H1 (cell line): Measurements from ENCODE around the gene LAMC1. TPM values are rescaled to one million over a fixed set of nuclear protein-coding genes. Genes with fewer than 3 reads are reported as not detected.
A peak's percentile ranks its signal among the peaks of the same experiment; 100 is the strongest.

ENCODE experiments used
- CTCF ChIA-PET: fragments of 300-600 bp; sonication (Branson Sonifier 250); formaldehyde crosslinking; loops from one replicate; lab custom pipeline; 2021; ENCODE audit not compliant: partially characterized antibody; lab: Charles Lee
- POLR2A ChIA-PET: fragments of 300-600 bp; sonication (Branson Sonifier 250); formaldehyde crosslinking; loops from one replicate; lab custom pipeline; 2021; ENCODE audit warnings: inconsistent platforms; ENCODE audit not compliant: partially characterized antibody; lab: Charles Lee
- DNase-seq, 2 experiments: peaks; one replicate each; pipeline versions ENCODE4 v3.0.0 to v3.0.0-alpha.2; 2010 to 2022; ENCODE audit warnings: low spot score in 2 of 2, low read depth in 1 of 2, mixed read lengths in 1 of 2
- FAIRE-seq: peaks from 2 replicates; lab custom pipeline; 2011; peaks lifted over from hg19 to GRCh38; lab: Jason Lieb, UNC
- H2AFZ ChIP-seq: 2 replicates; pipeline ENCODE4 v1.8.1; 2012; ENCODE audit warnings: low read length, inconsistent platforms
- H2AK5ac ChIP-seq: 2 replicates; pipeline ENCODE4 v1.6.1; 2013; ENCODE audit warnings: low read depth, low read length
- H2BK120ac ChIP-seq: replicated peaks from 2 replicates; pipeline ENCODE3; 2013; ENCODE audit warnings: low read depth, low read length, inconsistent platforms
- H2BK12ac ChIP-seq: 2 replicates; pipeline ENCODE4 v1.6.1; 2013; ENCODE audit warnings: low read depth, low read length
- H2BK15ac ChIP-seq: 2 replicates; pipeline ENCODE4 v1.6.1; 2013; ENCODE audit warnings: low read length
- H2BK20ac ChIP-seq: 2 replicates; pipeline ENCODE4 v1.6.1; 2013; ENCODE audit warnings: low read length
- H2BK5ac ChIP-seq: 2 replicates; pipeline ENCODE4 v1.6.1; 2013; ENCODE audit warnings: low read depth, low read length
- H3K14ac ChIP-seq: 2 replicates; pipeline ENCODE4 v1.6.1; 2013; ENCODE audit warnings: inconsistent platforms; ENCODE audit not compliant: insufficient read length
- H3K18ac ChIP-seq: 2 replicates; pipeline ENCODE4 v1.6.1; 2013; ENCODE audit warnings: low read length; ENCODE audit errors: extremely low read depth
- H3K23ac ChIP-seq: 2 replicates; pipeline ENCODE4 v1.6.1; 2013; ENCODE audit warnings: inconsistent platforms; ENCODE audit not compliant: insufficient read length
- H3K23me2 ChIP-seq: 2 replicates; pipeline ENCODE4 v1.6.1; 2013; ENCODE audit warnings: low read depth, low read length
- H3K27ac ChIP-seq: 2 replicates; pipeline ENCODE4 v1.6.1; 2011; ENCODE audit warnings: low read depth, low read length, inconsistent platforms
- H3K27me3 ChIP-seq, 4 experiments: replicated peaks in 1 of 4; 1 replicate in 1 of 4; 2 replicates in 3 of 4; pipeline versions ENCODE4 v1.6.1 to v1.8.1; 2011 to 2013; ENCODE audit warnings: low read length in 3 of 4, mild to moderate bottlenecking in 3 of 4, inconsistent platforms in 2 of 4, mixed read lengths in 2 of 4, moderate library complexity in 1 of 4; ENCODE audit not compliant: control insufficient read depth in 3 of 4, insufficient read depth in 3 of 4; ENCODE audit errors: extremely low read depth in 1 of 4
- H3K36me3 ChIP-seq, 4 experiments: 2 replicates each; pipeline versions ENCODE4 v1.6.1 to v1.8.1; 2011 to 2013; ENCODE audit warnings: mild to moderate bottlenecking in 4 of 4, low read length in 3 of 4, moderate library complexity in 2 of 4, control low read depth in 1 of 4, inconsistent platforms in 1 of 4; ENCODE audit not compliant: insufficient read depth in 4 of 4, control insufficient read depth in 2 of 4
- H3K4ac ChIP-seq: replicated peaks from 2 replicates; pipeline ENCODE3; 2013; ENCODE audit warnings: low read length, low read depth, mixed read lengths, inconsistent platforms; ENCODE audit not compliant: insufficient read length
- H3K4me1 ChIP-seq, 4 experiments: replicated peaks in 1 of 4; 1 replicate in 1 of 4; 2 replicates in 3 of 4; pipeline versions ENCODE4 v1.6.1 to v1.8.1; 2011 to 2013; ENCODE audit warnings: low read length in 3 of 4, inconsistent platforms in 2 of 4, mixed read lengths in 1 of 4; ENCODE audit not compliant: insufficient read depth in 4 of 4, control insufficient read depth in 3 of 4
- H3K4me2 ChIP-seq, 2 experiments: 2 replicates each; pipeline versions ENCODE4 v1.6.1 to v1.8.1; 2011 to 2013; ENCODE audit warnings: low read depth in 2 of 2, low read length in 2 of 2, control low read depth in 1 of 2, inconsistent platforms in 1 of 2, mild to moderate bottlenecking in 1 of 2; ENCODE audit not compliant: insufficient read depth in 1 of 2
- H3K4me3 ChIP-seq, 4 experiments: fragments of 200-600, 300-600 bp in 1 of 4; sonication (generic), shearing (Covaris generic), sonication (Bioruptor Twin) in 1 of 4; 2 replicates each; pipeline versions ENCODE4 v1.5.1 to v1.8.1; 2011 to 2016; ENCODE audit warnings: low read length in 4 of 4, low read depth in 3 of 4, control low read depth in 2 of 4, inconsistent platforms in 2 of 4, mild to moderate bottlenecking in 2 of 4, mixed read lengths in 1 of 4, moderate library complexity in 1 of 4; ENCODE audit not compliant: insufficient read depth in 2 of 4; ENCODE audit errors: extremely low read depth in 1 of 4
- H3K56ac ChIP-seq: replicated peaks from 2 replicates; pipeline ENCODE3; 2013; ENCODE audit warnings: low read depth, mild to moderate bottlenecking, mixed read lengths, low read length, inconsistent platforms; ENCODE audit not compliant: insufficient read length
- H3K79me1 ChIP-seq: 2 replicates; pipeline ENCODE4 v1.6.1; 2013; ENCODE audit warnings: low read depth, low read length, control low read depth
- H3K79me2 ChIP-seq, 2 experiments: 2 replicates each; pipeline versions ENCODE4 v1.6.1 to v1.8.1; 2012 to 2013; ENCODE audit warnings: low read length in 2 of 2, mild to moderate bottlenecking in 2 of 2, inconsistent platforms in 1 of 2; ENCODE audit not compliant: insufficient read depth in 2 of 2, control insufficient read depth in 1 of 2
- H3K9ac ChIP-seq, 4 experiments: replicated peaks in 1 of 4; 1 replicate in 1 of 4; 2 replicates in 3 of 4; pipeline versions ENCODE4 v1.6.1 to v1.8.1; 2011 to 2013; ENCODE audit warnings: low read depth in 3 of 4, low read length in 3 of 4, control low read depth in 2 of 4, mild to moderate bottlenecking in 2 of 4, moderate library complexity in 2 of 4, inconsistent platforms in 1 of 4; ENCODE audit errors: extremely low read depth in 1 of 4
- H3K9me3 ChIP-seq, 2 experiments: 2 replicates each; pipeline versions ENCODE4 v1.6.1 to v1.8.1; 2012 to 2013; ENCODE audit warnings: mild to moderate bottlenecking in 2 of 2, moderate library complexity in 2 of 2, control low read depth in 1 of 2, inconsistent platforms in 1 of 2, low read depth in 1 of 2, low read length in 1 of 2, mixed read lengths in 1 of 2; ENCODE audit not compliant: insufficient read depth in 2 of 2
- H4K20me1 ChIP-seq, 2 experiments: replicated peaks in 1 of 2; 2 replicates each; pipeline versions ENCODE3 to v1.8.1; 2011 to 2013; ENCODE audit warnings: inconsistent platforms in 2 of 2, low read length in 2 of 2, mild to moderate bottlenecking in 1 of 2; ENCODE audit not compliant: insufficient read depth in 2 of 2, control insufficient read depth in 1 of 2
- H4K5ac ChIP-seq: 2 replicates; pipeline ENCODE4 v1.6.1; 2013; ENCODE audit warnings: low read length, low read depth, mixed read lengths, inconsistent platforms; ENCODE audit not compliant: insufficient read length
- H4K8ac ChIP-seq: 2 replicates; pipeline ENCODE4 v1.8.0; 2013; ENCODE audit warnings: mild to moderate bottlenecking, moderate library complexity, low read length, inconsistent platforms; ENCODE audit not compliant: insufficient read depth; ENCODE audit errors: extremely low read depth
- H4K91ac ChIP-seq: replicated peaks from 2 replicates; pipeline ENCODE3; 2013; ENCODE audit warnings: low read length, mixed read lengths, inconsistent platforms; ENCODE audit not compliant: insufficient read length
- BRCA1 ChIP-seq: IDR thresholded peaks from 2 replicates; pipeline ENCODE4 v1.6.1; 2012; ENCODE audit warnings: low read depth, low read length, improper control_type of control experiment
- EGR1 ChIP-seq: IDR thresholded peaks from 2 replicates; pipeline ENCODE4 v1.6.1; 2011; ENCODE audit warnings: low read depth, low read length, borderline replicate concordance
- KDM5A ChIP-seq: fragments of 200-600 bp; IDR thresholded peaks from 2 replicates; pipeline ENCODE4 v1.7.1; 2012; ENCODE audit warnings: mild to moderate bottlenecking, low read length, inconsistent platforms, mixed read lengths
- NANOG ChIP-seq: IDR thresholded peaks from 2 replicates; pipeline ENCODE4 v1.6.1; 2011; ENCODE audit warnings: low read length, low read depth, mild to moderate bottlenecking, inconsistent platforms; ENCODE audit not compliant: insufficient read depth, poor library complexity, severe bottlenecking
- POLR2AphosphoS5 ChIP-seq: IDR thresholded peaks from 2 replicates; pipeline ENCODE4 v1.6.1; 2011; ENCODE audit warnings: low read depth, low read length
- SAP30 ChIP-seq: fragments of 300-600 bp; sonication (generic); IDR thresholded peaks from 2 replicates; pipeline ENCODE4 v1.7.1; 2012; ENCODE audit warnings: low read length, moderate library complexity, mild to moderate bottlenecking, inconsistent platforms; ENCODE audit not compliant: insufficient read depth, insufficient replicate concordance
- SIN3A ChIP-seq, 2 experiments: IDR thresholded peaks in 1 of 2; conservative IDR thresholded peaks in 1 of 2; 2 replicates each; pipeline ENCODE4 v1.6.1; 2011 to 2012; ENCODE audit warnings: low read length in 2 of 2, improper control_type of control experiment in 1 of 2, low read depth in 1 of 2, mild to moderate bottlenecking in 1 of 2
- SP2 ChIP-seq: IDR thresholded peaks from 2 replicates; pipeline ENCODE4 v1.6.1; 2012; ENCODE audit warnings: mild to moderate bottlenecking, low read length, inconsistent platforms
- WGBS, 2 experiments: shearing (Covaris generic) in 1 of 2; methylation state at CpG; one replicate each; pipeline versions ENCODE4 v1.1.6 to v1.1.7; 2013 to 2015; ENCODE audit warnings: low lambda C conversion rate in 2 of 2, mixed read lengths in 2 of 2, inconsistent platforms in 1 of 2, low coverage in 1 of 2, missing lambda C conversion rate in 1 of 2; ENCODE audit not compliant: insufficient replicate concordance in 2 of 2, insufficient coverage in 1 of 2, insufficient read length in 1 of 2; ENCODE audit errors: extremely low coverage in 1 of 2, missing lambda C conversion rate in 1 of 2; 5-methylcytosine and 5-hydroxymethylcytosine counted together
- polyA plus RNA-seq, 7 experiments: library from polyadenylated mRNA; depleted of rRNA in 3 of 7; stranded (reverse) in 5 of 7; unstranded in 2 of 7; fragments of >200 nt in 5 of 7; fragments of 200-250 nt in 2 of 7; gene quantifications; 1 replicate in 5 of 7; 2 replicates in 1 of 7; 4 replicates in 1 of 7; pipeline versions ENCODE4 v1.2.1 to v1.2.3, GENCODE V29; 2011 to 2013; ENCODE audit warnings: missing spikeins in 2 of 7, mixed read lengths in 2 of 7
- total RNA-seq: library from RNA; stranded (reverse); fragmentation: NEBNext Ultra II Directional; extraction: Animal tissue kit (Norgen Biotek cat#: 25700); gene quantifications from 2 replicates; pipeline ENCODE4 v1.2.1, GENCODE V29; 2021
- TF ChIP-seq, protein P1 (sequence below): IDR thresholded peaks from 2 replicates; pipeline ENCODE4 v1.6.1; 2012; ENCODE audit warnings: low read length, inconsistent platforms
- TF ChIP-seq, protein P2 (sequence below): IDR thresholded peaks from 2 replicates; pipeline ENCODE4 v1.6.1; 2012; ENCODE audit warnings: inconsistent platforms
- TF ChIP-seq, protein P3 (sequence below): IDR thresholded peaks from 2 replicates; pipeline ENCODE4 v1.6.1; 2011; ENCODE audit warnings: low read length, improper control_type of control experiment

Gene LAMC1
- total and polyA plus RNA-seq, 2 of the 8 experiments (the other 6 are each of a cell fraction or from before 2014, with no cell fraction given) = 47.6 to 90.3 TPM

DNA sequence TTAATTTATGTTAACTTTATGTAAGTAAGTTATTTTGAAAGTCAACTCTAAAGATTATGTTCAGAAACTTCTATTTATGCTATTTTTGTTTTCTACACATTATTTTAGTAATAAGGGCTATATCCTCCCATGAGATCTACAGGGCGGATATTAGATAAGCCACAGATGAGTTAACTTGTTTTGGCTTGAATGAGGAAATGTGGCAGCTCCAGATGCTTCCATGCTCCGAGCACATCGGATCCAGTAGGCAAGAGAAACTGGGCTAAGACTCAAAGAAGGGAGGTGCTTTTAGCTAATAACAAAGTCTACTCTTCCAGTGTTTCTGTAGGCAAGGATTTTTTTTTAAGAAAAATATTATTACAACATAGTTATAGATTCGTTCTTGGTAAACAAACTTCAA lies 20.0 kb upstream of the LAMC1 start:
- no peak overlapping the region for H2BK20ac ChIP-seq
- DNase-seq = no peak
- no peaks in the 10 kb centered on the region for H3K27me3 ChIP-seq
- no peak overlapping the region for H2AK5ac ChIP-seq
- no peak overlapping the region for H3K14ac ChIP-seq
- H2BK120ac ChIP-seq = no peak overlapping the region
- no peak overlapping the region for H3K18ac ChIP-seq
- no peak overlapping the region for H2BK5ac ChIP-seq
- H3K36me3 ChIP-seq = no peaks in the 10 kb centered on the region
- H2AFZ ChIP-seq = peak overlapping the region; percentile 55; the same call in 1 of the 2 replicates
- no peak overlapping the region for H4K91ac ChIP-seq
- H3K4me2 ChIP-seq = no peak overlapping the region
- 91% methylated on average over 4 of the region's 4 CpGs; no CpG with 5 or more reads in 1 of the 2 experiments for WGBS, 2 experiments
- no peak overlapping the region for H2BK15ac ChIP-seq
- no peak overlapping the region for H4K8ac ChIP-seq
- H3K56ac ChIP-seq = no peak overlapping the region
- TF ChIP-seq, protein P1, sequence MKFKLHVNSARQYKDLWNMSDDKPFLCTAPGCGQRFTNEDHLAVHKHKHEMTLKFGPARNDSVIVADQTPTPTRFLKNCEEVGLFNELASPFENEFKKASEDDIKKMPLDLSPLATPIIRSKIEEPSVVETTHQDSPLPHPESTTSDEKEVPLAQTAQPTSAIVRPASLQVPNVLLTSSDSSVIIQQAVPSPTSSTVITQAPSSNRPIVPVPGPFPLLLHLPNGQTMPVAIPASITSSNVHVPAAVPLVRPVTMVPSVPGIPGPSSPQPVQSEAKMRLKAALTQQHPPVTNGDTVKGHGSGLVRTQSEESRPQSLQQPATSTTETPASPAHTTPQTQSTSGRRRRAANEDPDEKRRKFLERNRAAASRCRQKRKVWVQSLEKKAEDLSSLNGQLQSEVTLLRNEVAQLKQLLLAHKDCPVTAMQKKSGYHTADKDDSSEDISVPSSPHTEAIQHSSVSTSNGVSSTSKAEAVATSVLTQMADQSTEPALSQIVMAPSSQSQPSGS = no peak
- no peak for TF ChIP-seq BRCA1
- no peak for TF ChIP-seq KDM5A
- no peak for TF ChIP-seq NANOG
- no peak for TF ChIP-seq SP2
- no peak for TF ChIP-seq POLR2AphosphoS5
- TF ChIP-seq, protein P2, sequence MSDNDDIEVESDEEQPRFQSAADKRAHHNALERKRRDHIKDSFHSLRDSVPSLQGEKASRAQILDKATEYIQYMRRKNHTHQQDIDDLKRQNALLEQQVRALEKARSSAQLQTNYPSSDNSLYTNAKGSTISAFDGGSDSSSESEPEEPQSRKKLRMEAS = no peak
- TF ChIP-seq SIN3A (conservative IDR thresholded peaks at IDR 0.05 in 1 of 2, IDR thresholded peaks at IDR 0.05 in 1 of 2; ENCODE audit: low read depth in 1 of 2, low read length in 2 of 2) = no peak
- TF ChIP-seq, protein P3, sequence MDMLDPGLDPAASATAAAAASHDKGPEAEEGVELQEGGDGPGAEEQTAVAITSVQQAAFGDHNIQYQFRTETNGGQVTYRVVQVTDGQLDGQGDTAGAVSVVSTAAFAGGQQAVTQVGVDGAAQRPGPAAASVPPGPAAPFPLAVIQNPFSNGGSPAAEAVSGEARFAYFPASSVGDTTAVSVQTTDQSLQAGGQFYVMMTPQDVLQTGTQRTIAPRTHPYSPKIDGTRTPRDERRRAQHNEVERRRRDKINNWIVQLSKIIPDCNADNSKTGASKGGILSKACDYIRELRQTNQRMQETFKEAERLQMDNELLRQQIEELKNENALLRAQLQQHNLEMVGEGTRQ = no peak
- no peak for TF ChIP-seq SAP30
- no peak for TF ChIP-seq EGR1
- ChIA-PET POLR2A (interaction anchor here (0.6 kb wide), 1 partner anchor 357 kb away, joined by 3 read pairs; no protein-coding TSS in a partner anchor), CTCF (interaction anchor here (0.6 to 1.0 kb wide), 2 partner anchors 303 to 552 kb away, joined by 3 read pairs; no protein-coding TSS in a partner anchor)
- no peak overlapping the region for H2BK12ac ChIP-seq
- no peaks in the 10 kb centered on the region for H3K79me2 ChIP-seq
- H3K9me3 ChIP-seq = no peaks in the 10 kb centered on the region
- no peak overlapping the region for H3K9ac ChIP-seq
- H3K4me1 ChIP-seq = no peaks in the 10 kb centered on the region
- H3K4ac ChIP-seq = no peak overlapping the region
- no peaks in the 10 kb centered on the region for H4K20me1 ChIP-seq
- no peaks in the 10 kb centered on the region for H3K23me2 ChIP-seq
- no peak overlapping the region for H4K5ac ChIP-seq
- no peak overlapping the region for H3K23ac ChIP-seq
- H3K79me1 ChIP-seq = no peaks in the 10 kb centered on the region
- H3K4me3 ChIP-seq = no peak overlapping the region
- no peak for FAIRE-seq
- H3K27ac ChIP-seq = no peak overlapping the region
